Heart left ventricle (tissue), 16 donors: ENCODE measurements around the gene TECR. TPM values are rescaled to one million over a fixed set of nuclear protein-coding genes. Genes with fewer than 3 reads are reported as not detected.

Source experiments
- ATAC-seq, 4 donors: fragments of 200-7000 bp; cut with Tn5 transposase; one replicate each; pipeline ENCODE4 v1.9.1; 2020 to 2022; ENCODE audit warnings: moderate library complexity in 4 of 4, mild to moderate bottlenecking in 3 of 4, moderate number of reproducible peaks in 1 of 4
- DNase-seq, 5 donors: peaks; one replicate each; pipeline ENCODE4 v3.0.0-alpha.2; 2020
- H3K27ac ChIP-seq, 12 donors: fragments of 200-600 bp; sonication (generic) in 4 of 12; one replicate each; pipeline versions ENCODE4 v1.5.0 to v1.8.0; 2016 to 2022; ENCODE audit warnings: mild to moderate bottlenecking in 2 of 12
- H3K27me3 ChIP-seq, 9 donors: fragments of 200-600 bp; sonication (generic) in 2 of 9; one replicate each; pipeline versions ENCODE4 v1.5.1 to v1.8.0; 2016 to 2022; ENCODE audit warnings: mild to moderate bottlenecking in 3 of 9
- H3K36me3 ChIP-seq, 9 donors: fragments of 200-600 bp; sonication (generic) in 2 of 9; one replicate each; pipeline versions ENCODE4 v1.5.0 to v1.8.0; 2018 to 2022; ENCODE audit warnings: mild to moderate bottlenecking in 2 of 9
- H3K4me1 ChIP-seq, 12 donors: fragments of 200-600 bp; sonication (generic) in 4 of 12; one replicate each; pipeline versions ENCODE4 v1.5.0 to v1.8.0; 2016 to 2022; ENCODE audit warnings: mild to moderate bottlenecking in 3 of 12
- H3K4me3 ChIP-seq, 12 donors: fragments of 200-600 bp; sonication (generic) in 4 of 12; one replicate each; pipeline versions ENCODE4 v1.5.0 to v1.8.0; 2017 to 2022; ENCODE audit warnings: mild to moderate bottlenecking in 9 of 12, moderate library complexity in 4 of 12
- H3K9me3 ChIP-seq, 12 donors: fragments of 200-600 bp; sonication (generic) in 4 of 12; one replicate each; pipeline versions ENCODE4 v1.5.0 to v1.8.0; 2016 to 2022; ENCODE audit warnings: mild to moderate bottlenecking in 1 of 12
- CTCF ChIP-seq, 12 donors: fragments of 200-600 bp; sonication (generic) in 4 of 12; IDR thresholded peaks; one replicate each; pipeline versions ENCODE4 v1.5.0 to v1.8.0; 2018 to 2022; ENCODE audit warnings: antibody characterized with exemption in 12 of 12, mild to moderate bottlenecking in 5 of 12
- POLR2A ChIP-seq, 2 donors: fragments of 450-650 bp; IDR thresholded peaks; one replicate each; pipeline ENCODE4 v1.6.1; 2017; ENCODE audit warnings: antibody characterized with exemption in 2 of 2, mild to moderate bottlenecking in 2 of 2, moderate library complexity in 2 of 2
- WGBS, 4 donors: extraction: QIAGEN DNeasy Blood & Tissue Kit in 2 of 4; methylation state at CpG; one replicate each; pipeline versions ENCODE4 v1.1.5 to v1.1.7; 2013 to 2018; 5-methylcytosine and 5-hydroxymethylcytosine counted together
- intact Hi-C, 10 donors: fragments of 100-400 bp; cut with DNase I; formaldehyde crosslinking; loops; one replicate each; pipeline versions ENCODE4 v1.11.1 to v1.14.2; 2022
- polyA plus RNA-seq, 2 donors: library from polyadenylated mRNA; stranded (reverse); fragments of 200-250 nt; gene quantifications; one replicate each; pipeline ENCODE4 v1.2.3, GENCODE V29; 2013
- total RNA-seq, 9 donors: library from RNA; depleted of rRNA in 2 of 9; stranded (reverse); fragments of >200 nt in 2 of 9; fragmentation: NEBNext Ultra II Directional in 3 of 9; extraction: Animal tissue kit (Norgen Biotek cat#: 25700) in 3 of 9; gene quantifications; one replicate each; pipeline versions ENCODE4 v1.1.0 to v1.2.4, GENCODE V29; 2016 to 2023
- donor health status: ischemic (EF 13 %, LVEDD 7.1; RV severe dilation, severe dysfunction).
- donor health status: healthy with polysubstance abuse.
- donor health status: DM: no; HTN: yes; CAD: no.
- donor health status: DM: no; HTN: no; CAD: no.
- donor health status: ischemic (EF 25% LVEDD 6.9; RV normal size, moderate dysfunction).
- donor health status: ischemic (EF 25% LVEDD 5.7; RV mildly dilated, moderate dysfunction).
- donor health status: healthy.
- donor health status: DM: yes; HTN: yes; CAD: no.
- donor health status: ischemic (EF 35%, LVEDD 5.7; RV mildly dilated, moderate dysfunction).
- donor health status: nonischemic (EF 11% LVEDD 7.7; RV severe dilation, severe dysfunction).
- donor health status: DM: yes; HTN: yes; CAD: no.
- donor health status: PGD.
- donor health status: ischemic (EF 29% LVEDD 5.4; RV normal size, mild dysfunction).
- donor health status: nonischemic (EF 23%, LVEDD 6.1; RV moderate dilation, normal function).

TECR gene
- total and polyA plus RNA-seq, 11 donors = 48.1 to 102 (median 71.7) TPM

GRCh38 chr19:14570864-14571527 lies 41.6 kb downstream of the TECR start:
- H3K27me3 ChIP-seq = no peaks in the 10 kb centered on the region
- H3K4me1 ChIP-seq = peaks cover 4 to 50% (median 27%) of the 10 kb centered on the region in 12 donors
- no peaks in the 10 kb centered on the region for H3K9me3 ChIP-seq
- intact Hi-C loops = loop anchor here in 6 of 10 donors (5.0 kb wide), 3 partner anchors 116 to 321 kb away; partner anchors contain the start of gene OR7A17 (in 1 of the 6)
- DNase-seq (no peak), ATAC-seq (no peak)
- peak overlapping the region; percentile 66 to 99 (median 93) for H3K4me3 ChIP-seq
- peaks cover 0 to 27% (median 8%) of the 10 kb centered on the region in 9 donors for H3K36me3 ChIP-seq
- WGBS, 4 donors = 41 to 55% (median 44%) methylated on average over 20 to 22 of the region's 22 CpGs
- TF ChIP-seq POLR2A (IDR thresholded peaks at IDR 0.05) (no peak), CTCF (IDR thresholded peaks at IDR 0.05) (no peak)
- H3K27ac ChIP-seq = peak overlapping the region in 11 of 12 donors; percentile 76 to 95 (median 87)

- peaks cover 4 to 50% (median 27%) of the 10 kb centered on the region in 12 donors for H3K4me1 ChIP-seq
Observed at GRCh38 chr19:14571695-14572490, 42.5 kb downstream of the TECR start, which contains the start of gene NDUFB7. TSS of gene NDUFB7 (minus strand) at chr19:14572066. CDS start at chr19:14572000, 66 bp downstream.

GRCh38 chr19:14575428-14575980 lies 46.1 kb downstream of the TECR start:
- ATAC-seq = no peak
- Histone ChIP-seq H3K9me3 (no peaks in the 10 kb centered on the region), H3K4me1 (peaks cover 4 to 23% (median 15%) of the 10 kb centered on the region in 12 donors), H3K4me3 (no peak overlapping the region), H3K36me3 (no peaks in the 10 kb centered on the region), H3K27me3 (no peaks in the 10 kb centered on the region), H3K27ac (no peak overlapping the region)
- TF ChIP-seq POLR2A (IDR thresholded peaks at IDR 0.05) (no peak), CTCF (IDR thresholded peaks at IDR 0.05) (no peak)
- intact Hi-C loops = loop anchor here in 8 of 10 donors (2.0 to 5.0 kb wide), 5 partner anchors 109 to 313 kb away; partner anchors contain the start of gene OR7A17 (in 3 of the 8)
- 80 to 86% (median 86%) methylated on average over 6 of the region's 6 CpGs for WGBS, 4 donors
- no peak for DNase-seq

More at GRCh38 chr19:14571695-14572490, 42.5 kb downstream of the TECR start, which contains the start of gene NDUFB7:
- H3K27ac ChIP-seq = peak within 1 kb of the TSS; percentile 76 to 95 (median 87)
- intact Hi-C loops = loop anchor here in 7 of 10 donors (2.0 to 5.0 kb wide), 4 partner anchors 115 to 320 kb away; partner anchors contain the start of gene OR7A17 (in 1 of the 7)
- no peaks in the 10 kb centered on the region for H3K27me3 ChIP-seq
- peaks cover 0 to 21% (median 6%) of the 10 kb centered on the region in 9 donors for H3K36me3 ChIP-seq
- ATAC-seq (peak; percentile 95 to 98 (median 98)), DNase-seq (peak; percentile 91 to 95 (median 94))
- WGBS, 4 donors = 3 to 5% (median 3%) methylated on average over 21 to 40 of the region's 40 CpGs
- H3K4me3 ChIP-seq = peak within 1 kb of the TSS; percentile 66 to 99 (median 93)
- H3K9me3 ChIP-seq = no peaks in the 10 kb centered on the region
- TF ChIP-seq POLR2A (IDR thresholded peaks at IDR 0.05) (peak in 1 of 2 donors; percentile 58), CTCF (IDR thresholded peaks at IDR 0.05) (peak; percentile 54 to 95 (median 78))
